HEK293 (cell line): ENCODE data around the gene VSIG1.

ENCODE experiments used
- CTCF ChIA-PET: fragments of 350-600 bp; formaldehyde crosslinking; extraction: SDS; loops from one replicate; lab custom pipeline; 2021; ENCODE audit warnings: antibody characterized with exemption; lab: Yijun Ruan, JAX
- POLR2A ChIA-PET: fragments of 300-600 bp; formaldehyde crosslinking; extraction: SDS; loops from one replicate; lab custom pipeline; 2020; ENCODE audit warnings: antibody characterized with exemption, inconsistent platforms; lab: Yijun Ruan, JAX
- H3K27ac ChIP-seq: fragments of 200-500 bp; sonication (Bioruptor generic); 2 replicates; pipeline ENCODE4 v1.5.1; 2014; ENCODE audit warnings: low read depth, low read length, control low read depth, inconsistent platforms; ENCODE audit errors: extremely low read depth
- H3K36me3 ChIP-seq, 2 experiments: fragments of 200-500 bp in 1 of 2; sonication (Bioruptor generic) in 1 of 2; 1 replicate in 1 of 2; 2 replicates in 1 of 2; pipeline ENCODE4 v1.5.1; 2014 to 2017; ENCODE audit warnings: inconsistent platforms in 2 of 2, low read length in 2 of 2; ENCODE audit not compliant: control insufficient read depth in 2 of 2, insufficient read depth in 1 of 2
- H3K4me1 ChIP-seq: fragments of 200-500 bp; sonication (Bioruptor generic); 2 replicates; pipeline ENCODE4 v1.5.1; 2014; ENCODE audit warnings: mild to moderate bottlenecking, low read length, inconsistent platforms; ENCODE audit not compliant: control insufficient read depth, insufficient read depth
- H3K4me3 ChIP-seq: 2 replicates; pipeline ENCODE4 v1.5.1; 2011; ENCODE audit warnings: low read depth, mild to moderate bottlenecking, control low read depth, low read length, moderate library complexity
- H3K9me3 ChIP-seq: fragments of 200-500 bp; sonication (Bioruptor generic); 2 replicates; pipeline ENCODE4 v1.5.1; 2014; ENCODE audit warnings: low read depth, low read length, inconsistent platforms; ENCODE audit not compliant: control insufficient read depth, insufficient read depth
- HOXA7 ChIP-seq: sonication (generic); formaldehyde crosslinking; IDR thresholded peaks from 2 replicates; pipeline ENCODE4 v1.8.1; 2022; ENCODE audit warnings: missing genetic modification reagents, borderline replicate concordance
- KLF10 ChIP-seq: fragments of 450-650 bp; IDR thresholded peaks from 2 replicates; pipeline ENCODE4 v1.5.1; 2018; ENCODE audit warnings: missing biosample characterization, mild to moderate bottlenecking, missing genetic modification characterization
- KLF17 ChIP-seq: fragments of 450-650 bp; formaldehyde crosslinking; IDR thresholded peaks from 2 replicates; pipeline ENCODE4 v1.5.1; 2016; ENCODE audit warnings: missing biosample characterization, missing genetic modification characterization
- KLF7 ChIP-seq: fragments of 450-650 bp; formaldehyde crosslinking; IDR thresholded peaks from 2 replicates; pipeline ENCODE4 v1.5.1; 2016; ENCODE audit warnings: missing biosample characterization, missing genetic modification characterization, borderline replicate concordance
- MZF1 ChIP-seq: fragments of 450-650 bp; formaldehyde crosslinking; IDR thresholded peaks from 2 replicates; pipeline ENCODE4 v1.5.1; 2017; ENCODE audit warnings: missing biosample characterization, missing genetic modification characterization, borderline replicate concordance
- PBX3 ChIP-seq: sonication (generic); formaldehyde crosslinking; IDR thresholded peaks from 2 replicates; pipeline ENCODE4 v1.8.1; 2022; ENCODE audit warnings: mild to moderate bottlenecking, moderate library complexity, missing genetic modification reagents
- PRDM6 ChIP-seq: fragments of 450-650 bp; formaldehyde crosslinking; IDR thresholded peaks from 2 replicates; pipeline ENCODE4 v1.5.1; 2017; ENCODE audit warnings: missing biosample characterization, missing genetic modification characterization
- SP3 ChIP-seq: fragments of 450-650 bp; formaldehyde crosslinking; IDR thresholded peaks from 2 replicates; pipeline ENCODE4 v1.5.1; 2016; ENCODE audit warnings: missing biosample characterization, missing genetic modification characterization
- ZFP3 ChIP-seq: fragments of 450-650 bp; formaldehyde crosslinking; IDR thresholded peaks from 2 replicates; pipeline ENCODE4 v1.5.1; 2016; ENCODE audit warnings: low read depth, missing biosample characterization, missing genetic modification characterization
- ZFP41 ChIP-seq: fragments of 450-650 bp; formaldehyde crosslinking; IDR thresholded peaks from 2 replicates; pipeline ENCODE4 v1.5.1; 2016; ENCODE audit warnings: missing biosample characterization, missing genetic modification characterization, borderline replicate concordance
- ZNF19 ChIP-seq: fragments of 450-650 bp; formaldehyde crosslinking; IDR thresholded peaks from 2 replicates; pipeline ENCODE4; 2016; ENCODE audit warnings: missing biosample characterization, missing genetic modification characterization, low read depth
- ZNF266 ChIP-seq: fragments of 450-650 bp; formaldehyde crosslinking; IDR thresholded peaks from 2 replicates; pipeline ENCODE4 v1.5.1; 2016; ENCODE audit warnings: missing biosample characterization, missing genetic modification characterization, low read depth
- ZNF324 ChIP-seq: fragments of 450-650 bp; formaldehyde crosslinking; IDR thresholded peaks from 2 replicates; pipeline ENCODE4 v1.5.1; 2016; ENCODE audit warnings: missing biosample characterization, missing genetic modification characterization
- ZNF341 ChIP-seq: fragments of 450-650 bp; formaldehyde crosslinking; IDR thresholded peaks from 2 replicates; pipeline ENCODE4; 2016; ENCODE audit warnings: low read depth, missing biosample characterization, missing genetic modification characterization
- ZNF391 ChIP-seq: fragments of 450-650 bp; formaldehyde crosslinking; IDR thresholded peaks from 2 replicates; pipeline ENCODE4 v1.5.1; 2016; ENCODE audit warnings: low read depth, missing biosample characterization, missing genetic modification characterization, borderline replicate concordance
- ZNF48 ChIP-seq: fragments of 450-650 bp; formaldehyde crosslinking; IDR thresholded peaks from 2 replicates; pipeline ENCODE4 v1.5.1; 2016; ENCODE audit warnings: missing biosample characterization, missing genetic modification characterization
- ZNF529 ChIP-seq: fragments of 450-650 bp; formaldehyde crosslinking; IDR thresholded peaks from 2 replicates; pipeline ENCODE4 v1.5.1; 2017; ENCODE audit warnings: missing genetic modification characterization, missing biosample characterization; ENCODE audit not compliant: insufficient replicate concordance
- ZNF571 ChIP-seq: fragments of 450-650 bp; formaldehyde crosslinking; IDR thresholded peaks from 2 replicates; pipeline ENCODE4 v1.5.0; 2017; ENCODE audit warnings: missing biosample characterization, missing genetic modification characterization
- ZNF623 ChIP-seq: fragments of 450-650 bp; formaldehyde crosslinking; IDR thresholded peaks from 2 replicates; pipeline ENCODE4 v1.5.1; 2016; ENCODE audit warnings: missing biosample characterization, missing genetic modification characterization
- ZNF624 ChIP-seq: fragments of 450-650 bp; formaldehyde crosslinking; IDR thresholded peaks from 2 replicates; pipeline ENCODE4 v1.5.1; 2017; ENCODE audit warnings: missing biosample characterization, missing genetic modification characterization
- ZNF692 ChIP-seq: fragments of 450-650 bp; formaldehyde crosslinking; IDR thresholded peaks from 2 replicates; pipeline ENCODE4 v1.5.1; 2016; ENCODE audit warnings: missing biosample characterization, missing genetic modification characterization
- ZSCAN30 ChIP-seq: fragments of 450-650 bp; IDR thresholded peaks from 2 replicates; pipeline ENCODE4 v1.5.1; 2018; ENCODE audit warnings: missing biosample characterization, mild to moderate bottlenecking, missing genetic modification characterization, moderate library complexity
- TF ChIP-seq, protein P1 (sequence below): fragments of 450-650 bp; formaldehyde crosslinking; IDR thresholded peaks from 2 replicates; pipeline ENCODE4 v1.5.1; 2016; ENCODE audit warnings: missing biosample characterization, missing genetic modification characterization
- TF ChIP-seq, protein P2 (sequence below): fragments of 450-650 bp; formaldehyde crosslinking; IDR thresholded peaks from 2 replicates; pipeline ENCODE4 v1.5.1; 2017; ENCODE audit warnings: missing biosample characterization, missing genetic modification characterization

The VSIG1 gene

DNA sequence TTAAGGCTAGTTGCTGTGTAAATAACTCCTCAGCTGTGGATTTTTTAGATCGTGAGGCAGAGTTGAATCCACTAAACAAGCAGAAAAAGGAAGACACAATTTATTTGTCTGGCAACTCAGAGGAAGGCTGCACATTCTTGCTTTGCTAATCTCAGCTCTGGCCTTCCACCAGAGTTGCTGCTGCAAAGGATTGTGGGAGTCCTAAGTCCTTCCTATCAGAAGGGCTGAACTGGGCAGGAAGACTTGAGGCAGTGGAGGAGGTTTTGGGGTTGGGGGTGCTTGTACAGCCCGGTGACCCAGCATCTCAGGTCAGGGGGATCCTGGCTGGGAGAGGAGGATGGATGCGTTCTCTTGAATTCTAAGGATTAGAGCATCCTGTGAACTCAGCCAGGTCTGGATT is 11.0 kb upstream of the VSIG1 start (continued):
- no peak for TF ChIP-seq PBX3
- TF ChIP-seq PRDM6 (tag by site-specific recombination): no peak
- TF ChIP-seq ZNF391: no peak
- no peak for TF ChIP-seq ZSCAN30
- no peak for TF ChIP-seq ZNF623 (tag by site-specific recombination)
- TF ChIP-seq, protein P1, sequence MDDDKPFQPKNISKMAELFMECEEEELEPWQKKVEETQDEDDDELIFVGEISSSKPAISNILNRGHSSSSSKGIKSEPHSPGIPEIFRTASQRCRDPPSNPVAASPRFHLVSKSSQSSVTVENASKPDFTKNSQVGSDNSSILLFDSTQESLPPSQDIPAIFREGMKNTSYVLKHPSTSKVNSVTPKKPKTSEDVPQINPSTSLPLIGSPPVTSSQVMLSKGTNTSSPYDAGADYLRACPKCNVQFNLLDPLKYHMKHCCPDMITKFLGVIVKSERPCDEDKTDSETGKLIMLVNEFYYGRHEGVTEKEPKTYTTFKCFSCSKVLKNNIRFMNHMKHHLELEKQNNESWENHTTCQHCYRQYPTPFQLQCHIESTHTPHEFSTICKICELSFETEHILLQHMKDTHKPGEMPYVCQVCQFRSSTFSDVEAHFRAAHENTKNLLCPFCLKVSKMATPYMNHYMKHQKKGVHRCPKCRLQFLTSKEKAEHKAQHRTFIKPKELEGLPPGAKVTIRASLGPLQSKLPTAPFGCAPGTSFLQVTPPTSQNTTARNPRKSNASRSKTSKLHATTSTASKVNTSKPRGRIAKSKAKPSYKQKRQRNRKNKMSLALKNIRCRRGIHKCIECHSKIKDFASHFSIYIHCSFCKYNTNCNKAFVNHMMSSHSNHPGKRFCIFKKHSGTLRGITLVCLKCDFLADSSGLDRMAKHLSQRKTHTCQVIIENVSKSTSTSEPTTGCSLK (tag by site-specific recombination): no peak
- no peak for TF ChIP-seq ZFP41
- TF ChIP-seq ZNF529 (tag by site-specific recombination): no peak
- TF ChIP-seq ZNF48 (tag by site-specific recombination): no peak
- TF ChIP-seq SP3: no peak
- no peak for TF ChIP-seq ZNF19 (tag by site-specific recombination)

- Histone ChIP-seq H3K27ac (no peak overlapping the region), H3K9me3 (no peaks in the 10 kb centered on the region), H3K4me1 (no peaks in the 10 kb centered on the region), H3K36me3 (no peaks in the 10 kb centered on the region), H3K4me3 (no peak overlapping the region)
- TF ChIP-seq ZNF624 (tag by site-specific recombination): no peak
- TF ChIP-seq ZNF266 (tag by site-specific recombination): no peak
- TF ChIP-seq ZNF341 (tag by site-specific recombination): no peak
- TF ChIP-seq KLF17 (tag by site-specific recombination): no peak
- no peak for TF ChIP-seq KLF7 (tag by site-specific recombination)
- TF ChIP-seq HOXA7 (CRISPR knock-in tag): no peak
- no peak for TF ChIP-seq ZNF571
- TF ChIP-seq ZNF692: no peak
- no peak for TF ChIP-seq MZF1 (tag by site-specific recombination)
- TF ChIP-seq, protein P2, sequence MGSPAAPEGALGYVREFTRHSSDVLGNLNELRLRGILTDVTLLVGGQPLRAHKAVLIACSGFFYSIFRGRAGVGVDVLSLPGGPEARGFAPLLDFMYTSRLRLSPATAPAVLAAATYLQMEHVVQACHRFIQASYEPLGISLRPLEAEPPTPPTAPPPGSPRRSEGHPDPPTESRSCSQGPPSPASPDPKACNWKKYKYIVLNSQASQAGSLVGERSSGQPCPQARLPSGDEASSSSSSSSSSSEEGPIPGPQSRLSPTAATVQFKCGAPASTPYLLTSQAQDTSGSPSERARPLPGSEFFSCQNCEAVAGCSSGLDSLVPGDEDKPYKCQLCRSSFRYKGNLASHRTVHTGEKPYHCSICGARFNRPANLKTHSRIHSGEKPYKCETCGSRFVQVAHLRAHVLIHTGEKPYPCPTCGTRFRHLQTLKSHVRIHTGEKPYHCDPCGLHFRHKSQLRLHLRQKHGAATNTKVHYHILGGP (tag by site-specific recombination): no peak
- TF ChIP-seq KLF10: no peak
- TF ChIP-seq ZNF324: no peak
- TF ChIP-seq ZFP3: no peak
- CTCF ChIA-PET: no interaction called here
- POLR2A ChIA-PET: no interaction called here
Observed at GRCh38 chrX:108034725-108035124, 10.1 kb upstream of the VSIG1 start.
